Skeletal muscle tissue (tissue), 4 donors: ENCODE measurements around the gene SLC5A12. TPM values are rescaled to one million over a fixed set of nuclear protein-coding genes. Genes with fewer than 3 reads are reported as not detected.

Experiments
- H3K27ac ChIP-seq: one replicate; pipeline ENCODE4 v1.7.0; 2013; ENCODE audit warnings: mild to moderate bottlenecking, low read depth, low read length, inconsistent platforms
- H3K27me3 ChIP-seq, 3 donors: one replicate each; pipeline ENCODE4 v1.7.0; 2013; ENCODE audit warnings: low read length in 3 of 3; ENCODE audit not compliant: control insufficient read depth in 3 of 3, insufficient read depth in 3 of 3
- H3K36me3 ChIP-seq, 3 donors: one replicate each; pipeline ENCODE4 v1.7.0; 2013; ENCODE audit warnings: low read length in 3 of 3; ENCODE audit not compliant: control insufficient read depth in 3 of 3, insufficient read depth in 3 of 3
- H3K4me1 ChIP-seq, 3 donors: one replicate each; pipeline ENCODE4 v1.7.0; 2013; ENCODE audit warnings: low read length in 3 of 3, mild to moderate bottlenecking in 3 of 3; ENCODE audit not compliant: control insufficient read depth in 3 of 3, insufficient read depth in 3 of 3
- H3K4me3 ChIP-seq, 3 donors: one replicate each; pipeline ENCODE4 v1.7.0; 2013; ENCODE audit warnings: low read length in 3 of 3
- H3K9ac ChIP-seq, 3 donors: one replicate each; pipeline ENCODE4 v1.7.0; 2013; ENCODE audit warnings: low read length in 3 of 3, mild to moderate bottlenecking in 3 of 3, moderate library complexity in 2 of 3, low read depth in 1 of 3
- H3K9me3 ChIP-seq, 3 donors: one replicate each; pipeline ENCODE4 v1.7.0; 2013; ENCODE audit warnings: low read length in 3 of 3; ENCODE audit not compliant: control insufficient read depth in 3 of 3
- total RNA-seq: library from RNA; depleted of rRNA; stranded (reverse); fragments of >200 nt; gene quantifications from one replicate; pipeline ENCODE4 v1.2.3, GENCODE V29; 2014
- donor health status: Osteomylitis.

Gene SLC5A12
- total RNA-seq, 1 donor from 2014 or later: not detected

GRCh38 chr11:26753723-26754504 is 32.1 kb upstream of the SLC5A12 start:
- no peak overlapping the region for H3K27ac ChIP-seq
- no peak overlapping the region for H3K4me3 ChIP-seq
- H3K9me3 ChIP-seq: no peaks in the 10 kb centered on the region
- H3K27me3 ChIP-seq: no peaks in the 10 kb centered on the region
- H3K4me1 ChIP-seq: no peaks in the 10 kb centered on the region
- peak overlapping the region in 1 of 3 donors; percentile 13 for H3K9ac ChIP-seq
- H3K36me3 ChIP-seq: no peaks in the 10 kb centered on the region

GRCh38 chr11:26749927-26750326 is 28.1 kb upstream of the SLC5A12 start:
- H3K4me1 ChIP-seq: no peaks in the 10 kb centered on the region
- H3K9ac ChIP-seq: no peak overlapping the region
- H3K9me3 ChIP-seq: no peaks in the 10 kb centered on the region
- no peaks in the 10 kb centered on the region for H3K27me3 ChIP-seq
- no peaks in the 10 kb centered on the region for H3K36me3 ChIP-seq
- H3K27ac ChIP-seq: no peak overlapping the region
- no peak overlapping the region for H3K4me3 ChIP-seq

GRCh38 chr11:26743622-26744021 is 21.8 kb upstream of the SLC5A12 start:
- no peak overlapping the region for H3K4me3 ChIP-seq
- no peak overlapping the region for H3K27ac ChIP-seq
- no peaks in the 10 kb centered on the region for H3K4me1 ChIP-seq
- no peak overlapping the region for H3K9ac ChIP-seq
- no peaks in the 10 kb centered on the region for H3K9me3 ChIP-seq
- H3K36me3 ChIP-seq: no peaks in the 10 kb centered on the region
- no peaks in the 10 kb centered on the region for H3K27me3 ChIP-seq

- Histone ChIP-seq H3K36me3 (no peaks in the 10 kb centered on the region), H3K9ac (no peak overlapping the region), H3K27me3 (no peaks in the 10 kb centered on the region), H3K4me3 (no peak overlapping the region), H3K9me3 (no peaks in the 10 kb centered on the region), H3K4me1 (no peaks in the 10 kb centered on the region), H3K27ac (no peak overlapping the region)
These were observed 21.1 kb upstream of the SLC5A12 start for GRCh38 chr11:26742966-26743365.

GRCh38 chr11:26741036-26741435 is 19.2 kb upstream of the SLC5A12 start:
- no peaks in the 10 kb centered on the region for H3K36me3 ChIP-seq
- H3K9ac ChIP-seq: no peak overlapping the region
- no peaks in the 10 kb centered on the region for H3K4me1 ChIP-seq
- no peaks in the 10 kb centered on the region for H3K27me3 ChIP-seq
- H3K27ac ChIP-seq: no peak overlapping the region
- H3K9me3 ChIP-seq: no peaks in the 10 kb centered on the region
- H3K4me3 ChIP-seq: no peak overlapping the region

- Histone ChIP-seq H3K4me3 (no peak overlapping the region), H3K27ac (no peak overlapping the region), H3K9ac (no peak overlapping the region), H3K9me3 (no peaks in the 10 kb centered on the region), H3K36me3 (no peaks in the 10 kb centered on the region), H3K4me1 (no peaks in the 10 kb centered on the region), H3K27me3 (no peaks in the 10 kb centered on the region)
These were observed 17.7 kb upstream of the SLC5A12 start for GRCh38 chr11:26739366-26740073.

GRCh38 chr11:26734691-26735090 is 12.8 kb upstream of the SLC5A12 start:
- no peaks in the 10 kb centered on the region for H3K4me1 ChIP-seq
- no peak overlapping the region for H3K27ac ChIP-seq
- H3K27me3 ChIP-seq: no peaks in the 10 kb centered on the region

GRCh38 chr11:26731084-26731456 is 9.2 kb upstream of the SLC5A12 start:
- H3K27ac ChIP-seq: no peak overlapping the region
- peak overlapping the region in 2 of 3 donors; percentile 9 to 23 for H3K4me3 ChIP-seq
- no peaks in the 10 kb centered on the region for H3K4me1 ChIP-seq
- H3K27me3 ChIP-seq: no peaks in the 10 kb centered on the region
- H3K9ac ChIP-seq: peak overlapping the region in 1 of 3 donors; percentile 17
- H3K9me3 ChIP-seq: no peaks in the 10 kb centered on the region
- no peaks in the 10 kb centered on the region for H3K36me3 ChIP-seq

More at GRCh38 chr11:26734691-26735090, 12.8 kb upstream of the SLC5A12 start:
- Histone ChIP-seq H3K9ac (no peak overlapping the region), H3K36me3 (no peaks in the 10 kb centered on the region), H3K4me3 (no peak overlapping the region), H3K9me3 (no peaks in the 10 kb centered on the region)

- Histone ChIP-seq H3K4me3 (peak overlapping the region in 1 of 3 donors; percentile 9), H3K9me3 (no peaks in the 10 kb centered on the region), H3K27ac (no peak overlapping the region), H3K4me1 (no peaks in the 10 kb centered on the region), H3K27me3 (no peaks in the 10 kb centered on the region), H3K36me3 (no peaks in the 10 kb centered on the region), H3K9ac (peak overlapping the region in 1 of 3 donors; percentile 17)
These were observed 8.7 kb upstream of the SLC5A12 start for GRCh38 chr11:26730414-26731083.

- Histone ChIP-seq H3K9me3 (no peaks in the 10 kb centered on the region), H3K4me3 (no peak overlapping the region), H3K9ac (no peak overlapping the region), H3K4me1 (no peaks in the 10 kb centered on the region), H3K27me3 (no peaks in the 10 kb centered on the region), H3K36me3 (no peaks in the 10 kb centered on the region), H3K27ac (no peak overlapping the region)
These were observed 7.4 kb upstream of the SLC5A12 start for GRCh38 chr11:26729284-26729683.
